Smooth muscle cell (in vitro differentiated cells): ENCODE results near the gene MICAL2. TPM values are rescaled to one million over a fixed set of nuclear protein-coding genes. Genes with fewer than 3 reads are reported as not detected.

Experiments used
- DNase-seq: peaks from one replicate; lab custom pipeline; 2025; ENCODE audit not compliant: unreplicated experiment; lab: John Stamatoyannopoulos, UW
- H2AFZ ChIP-seq: fragments of 200-600 bp; sonication (generic); 2 replicates; pipeline ENCODE4 v1.6.0; 2016; ENCODE audit warnings: antibody characterized with exemption, low read depth, mild to moderate bottlenecking
- H3F3A ChIP-seq: fragments of 200-600 bp; sonication (generic); 2 replicates; pipeline ENCODE4 v1.6.0; 2017; ENCODE audit warnings: antibody characterized with exemption, low read depth
- H3K27ac ChIP-seq: fragments of 200-600 bp; sonication (generic); 2 replicates; pipeline ENCODE4 v1.5.1; 2016; ENCODE audit warnings: low read depth, mild to moderate bottlenecking
- H3K27me3 ChIP-seq: fragments of 200-600 bp; sonication (generic); 2 replicates; pipeline ENCODE4 v1.6.1; 2016; ENCODE audit warnings: low read depth, mild to moderate bottlenecking
- H3K36me3 ChIP-seq: fragments of 200-600 bp; sonication (generic); 2 replicates; pipeline ENCODE4 v1.5.1; 2016; ENCODE audit warnings: low read depth
- H3K4me1 ChIP-seq: fragments of 200-600 bp; sonication (generic); 2 replicates; pipeline ENCODE4 v1.5.1; 2016; ENCODE audit warnings: low read depth
- H3K4me2 ChIP-seq: fragments of 200-600 bp; sonication (generic); 2 replicates; pipeline ENCODE4 v1.6.0; 2016; ENCODE audit warnings: mild to moderate bottlenecking
- H3K4me3 ChIP-seq: fragments of 200-600 bp; sonication (generic); 2 replicates; pipeline ENCODE4 v1.5.1; 2016; ENCODE audit warnings: mild to moderate bottlenecking
- H3K79me2 ChIP-seq: fragments of 200-600 bp; sonication (generic); 2 replicates; pipeline ENCODE4 v1.6.0; 2016; ENCODE audit warnings: low read depth, mild to moderate bottlenecking
- H3K9ac ChIP-seq: fragments of 200-600 bp; sonication (generic); 2 replicates; pipeline ENCODE4 v1.6.0; 2016; ENCODE audit warnings: low read depth
- H3K9me3 ChIP-seq: fragments of 200-600 bp; sonication (generic); replicated peaks from 2 replicates; pipeline ENCODE4 v1.5.1; 2016; ENCODE audit warnings: low read depth
- H4K20me1 ChIP-seq: fragments of 200-600 bp; sonication (generic); 2 replicates; pipeline ENCODE4 v1.6.0; 2016; ENCODE audit warnings: low read depth
- CTCF ChIP-seq: fragments of 200-600 bp; sonication (generic); IDR thresholded peaks from 2 replicates; pipeline ENCODE4 v1.5.1; 2017; ENCODE audit warnings: borderline replicate concordance, mild to moderate bottlenecking, antibody characterized with exemption; ENCODE audit not compliant: insufficient read depth, poor library complexity, severe bottlenecking
- WGBS: methylation state at CpG from one replicate; pipeline ENCODE4 v1.1.7; 2016; ENCODE audit warnings: low lambda C conversion rate; 5-methylcytosine and 5-hydroxymethylcytosine counted together
- polyA plus RNA-seq: library from polyadenylated mRNA; unstranded; fragments of >200 nt; fragmentation: Nextera tagmentation; extraction: Ambion mirVana; gene quantifications from 2 replicates; pipeline ENCODE4 v1.2.1, GENCODE V29; 2016
- total RNA-seq: library from RNA; depleted of rRNA; stranded (reverse); fragments of >200 nt; gene quantifications from 2 replicates; pipeline ENCODE4 v1.2.3, GENCODE V29; 2014

The MICAL2 gene
- total and polyA plus RNA-seq, 2 experiments from 2014 or later = 161 to 287 TPM

GRCh38 chr11:12110714-12111548, 541 bp downstream of the MICAL2 start:
- TF ChIP-seq CTCF = no peak
- H3K4me1 ChIP-seq = peaks cover 15% of the 10 kb centered on the region
- no peak overlapping the region for H2AFZ ChIP-seq
- H3K27ac ChIP-seq = peak overlapping the region; percentile 87
- peaks cover 55% of the 10 kb centered on the region for H3K79me2 ChIP-seq
- peaks cover 40% of the 10 kb centered on the region for H4K20me1 ChIP-seq
- peaks cover 4% of the 10 kb centered on the region for H3F3A ChIP-seq
- H3K9ac ChIP-seq = peak overlapping the region; percentile 87
- peak overlapping the region; percentile 95 for H3K4me2 ChIP-seq
- H3K4me3 ChIP-seq = peak overlapping the region; percentile 88
- H3K36me3 ChIP-seq = no peaks in the 10 kb centered on the region
- H3K9me3 ChIP-seq = no peaks in the 10 kb centered on the region
- 4% methylated on average over 46 of the region's 67 CpGs for WGBS
- H3K27me3 ChIP-seq = no peaks in the 10 kb centered on the region
- no peak for DNase-seq

GRCh38 chr11:12111549-12112520, 1.4 kb downstream of the MICAL2 start:
- peaks cover 64% of the 10 kb centered on the region for H3K79me2 ChIP-seq

DNA sequence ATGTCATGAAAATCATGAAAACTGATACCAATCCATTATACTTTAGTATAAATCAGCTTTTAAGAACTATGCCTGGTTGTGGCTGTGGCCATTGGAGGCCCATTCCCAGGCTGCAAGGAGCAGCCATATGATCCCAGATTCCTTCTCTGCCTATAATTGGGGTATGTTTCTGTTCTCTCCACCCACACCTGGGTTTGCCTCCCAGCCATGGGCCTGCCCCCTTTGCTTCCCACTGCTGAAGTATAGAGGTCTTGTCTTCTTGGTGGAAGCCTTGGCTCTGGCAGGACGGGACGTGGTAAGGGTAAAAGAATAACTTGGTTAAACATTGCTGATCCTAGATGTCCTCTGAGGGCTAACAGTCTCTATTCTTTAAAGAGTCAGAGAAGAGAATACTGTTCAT, 2.4 kb downstream of the MICAL2 start:
- no peaks in the 10 kb centered on the region for H3K27me3 ChIP-seq
- peak overlapping the region; percentile 95 for H3K4me2 ChIP-seq
- no peak overlapping the region for H2AFZ ChIP-seq
- peak overlapping the region; percentile 88 for H3K4me3 ChIP-seq
- no peaks in the 10 kb centered on the region for H3K36me3 ChIP-seq
- H3K27ac ChIP-seq = peak overlapping the region; percentile 87
- peaks cover 17% of the 10 kb centered on the region for H3F3A ChIP-seq
- WGBS = 78% methylated on average over 2 of the region's 2 CpGs
- peak overlapping the region; percentile 87 for H3K9ac ChIP-seq
- no peak for DNase-seq
- peaks cover 73% of the 10 kb centered on the region for H3K79me2 ChIP-seq
- H4K20me1 ChIP-seq = peaks cover 48% of the 10 kb centered on the region
- no peak for TF ChIP-seq CTCF
- no peaks in the 10 kb centered on the region for H3K9me3 ChIP-seq
- H3K4me1 ChIP-seq = peaks cover 15% of the 10 kb centered on the region

More at GRCh38 chr11:12111549-12112520, 1.4 kb downstream of the MICAL2 start:
- 38% methylated on average over 12 of the region's 12 CpGs for WGBS
- Histone ChIP-seq H3K27ac (peak overlapping the region; percentile 87), H3K4me3 (peak overlapping the region; percentile 88), H3K4me1 (peaks cover 15% of the 10 kb centered on the region), H3F3A (peaks cover 9% of the 10 kb centered on the region), H3K9me3 (no peaks in the 10 kb centered on the region), H3K9ac (peak overlapping the region; percentile 87), H4K20me1 (peaks cover 41% of the 10 kb centered on the region), H2AFZ (no peak overlapping the region), H3K36me3 (no peaks in the 10 kb centered on the region), H3K27me3 (no peaks in the 10 kb centered on the region), H3K4me2 (peak overlapping the region; percentile 95)
- DNase-seq = no peak
- TF ChIP-seq CTCF = no peak
